Measurements from ENCODE around the gene DCAF15.

DCAF15 gene

DNA sequence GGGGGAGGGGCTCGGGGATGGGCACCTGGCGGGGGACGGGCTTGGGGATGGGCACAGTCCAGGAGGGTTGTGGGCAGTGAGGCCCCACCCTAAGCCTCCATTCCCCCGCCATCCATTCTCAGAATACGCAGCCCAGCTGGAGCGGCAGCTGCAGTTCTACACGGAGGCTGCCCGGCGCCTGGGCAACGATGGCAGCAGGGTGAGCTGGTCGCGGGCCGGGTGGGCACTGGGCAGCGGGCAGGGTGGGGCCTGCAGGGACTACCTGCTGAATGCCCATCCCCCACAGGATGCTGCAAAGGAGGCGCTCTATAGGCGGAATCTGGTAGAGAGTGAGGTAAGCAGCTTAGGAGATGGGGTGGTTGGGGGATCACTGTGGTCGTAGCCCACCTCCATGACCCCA is 22.4 kb upstream of the DCAF15 start:
- no peaks in the 10 kb centered on the region for H3K9me3 ChIP-seq (ENCODE audit: control insufficient read depth in 1 of 2, low read length in 2 of 2)
- no peak overlapping the region for H3K4me3 ChIP-seq (ENCODE audit: low read depth in 1 of 2, low read length in 2 of 2)
- H3K27ac ChIP-seq (ENCODE audit: low read depth, low read length): no peak overlapping the region
- H3K36me3 ChIP-seq (ENCODE audit: control insufficient read depth in 1 of 2, insufficient read depth in 2 of 2, low read length in 2 of 2): peaks cover 7 to 42% of the 10 kb centered on the region in 2 donors
- peaks cover 0 to 7% of the 10 kb centered on the region in 2 donors for H3K4me1 ChIP-seq (ENCODE audit: control insufficient read depth in 1 of 2, insufficient read depth in 2 of 2, low read length in 2 of 2)
- H3K9ac ChIP-seq (ENCODE audit: low read depth in 1 of 2, low read length in 2 of 2): no peak overlapping the region
- peaks cover 0 to 10% of the 10 kb centered on the region in 2 donors for H3K27me3 ChIP-seq (ENCODE audit: control insufficient read depth in 1 of 2, insufficient read depth in 2 of 2, low read length in 2 of 2)

DNA sequence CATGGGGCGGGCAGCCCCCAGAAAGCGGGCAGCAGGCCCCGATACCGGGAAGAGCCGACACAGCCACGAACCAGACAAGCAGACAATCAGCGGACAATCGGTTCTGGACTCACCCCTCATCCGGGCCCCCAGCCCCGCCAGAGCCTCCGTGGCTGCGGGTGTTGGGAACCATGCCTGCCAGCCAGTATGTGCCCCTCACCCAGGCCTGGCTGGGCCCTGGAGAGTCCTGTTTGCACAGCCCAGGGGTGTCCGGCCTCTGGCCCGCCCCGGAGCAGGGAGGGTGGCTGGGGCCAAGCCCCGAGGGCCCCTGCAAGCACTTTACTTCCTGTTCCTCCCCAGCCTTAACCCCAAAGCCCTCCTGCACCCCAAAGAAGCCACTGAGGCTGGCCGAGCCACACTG is 21.9 kb upstream of the DCAF15 start:
- Histone ChIP-seq H3K36me3 (ENCODE audit: control insufficient read depth in 1 of 2, insufficient read depth in 2 of 2, low read length in 2 of 2) (peaks cover 6 to 38% of the 10 kb centered on the region in 2 donors), H3K4me3 (ENCODE audit: low read depth in 1 of 2, low read length in 2 of 2) (no peak overlapping the region), H3K9ac (ENCODE audit: low read depth in 1 of 2, low read length in 2 of 2) (no peak overlapping the region), H3K9me3 (ENCODE audit: control insufficient read depth in 1 of 2, low read length in 2 of 2) (no peaks in the 10 kb centered on the region), H3K27ac (ENCODE audit: low read depth, low read length) (no peak overlapping the region), H3K4me1 (ENCODE audit: control insufficient read depth in 1 of 2, insufficient read depth in 2 of 2, low read length in 2 of 2) (peaks cover 0 to 7% of the 10 kb centered on the region in 2 donors), H3K27me3 (ENCODE audit: control insufficient read depth in 1 of 2, insufficient read depth in 2 of 2, low read length in 2 of 2) (peaks cover 0 to 11% of the 10 kb centered on the region in 2 donors)

DNA sequence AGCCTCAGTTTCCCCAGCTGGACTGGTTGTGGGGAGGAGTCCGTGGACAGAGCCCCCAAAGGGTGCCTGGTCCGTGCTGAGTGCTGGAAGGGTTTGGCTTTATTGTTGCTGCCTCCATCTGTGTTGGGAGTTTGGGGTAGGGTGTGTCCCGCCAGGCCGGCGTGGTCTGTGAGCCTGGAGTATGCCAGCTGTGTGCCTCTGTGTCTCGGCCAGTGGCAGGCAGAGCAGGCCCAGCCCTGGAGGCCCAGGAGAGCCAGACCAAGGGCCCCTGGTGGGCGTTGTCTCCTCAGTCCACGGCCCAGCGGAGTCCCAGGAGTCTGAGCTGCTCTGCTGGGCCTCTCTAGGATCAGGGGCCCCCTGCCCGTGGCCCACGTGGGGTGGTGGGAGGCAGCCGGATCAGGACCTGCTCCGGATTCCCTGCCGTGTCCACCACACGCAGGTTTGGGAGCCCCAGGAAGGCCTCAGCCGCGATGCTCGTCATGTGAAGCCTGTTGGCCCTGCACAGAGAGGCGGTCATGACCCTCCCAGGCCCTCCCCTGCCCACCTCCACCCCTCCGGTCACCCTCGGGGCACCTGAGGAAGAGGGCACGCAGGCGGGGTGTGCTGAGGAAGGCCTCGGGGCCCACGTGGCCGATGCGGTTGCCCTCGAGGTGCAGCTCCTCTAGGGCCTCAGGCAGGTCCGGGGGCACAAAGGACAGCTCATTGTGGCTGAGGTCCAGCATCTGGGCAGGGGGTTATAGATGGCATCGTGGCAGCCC is 20.7 kb upstream of the DCAF15 start:
- no peak overlapping the region for H3K9ac ChIP-seq (ENCODE audit: low read depth in 1 of 2, low read length in 2 of 2)

DNA sequence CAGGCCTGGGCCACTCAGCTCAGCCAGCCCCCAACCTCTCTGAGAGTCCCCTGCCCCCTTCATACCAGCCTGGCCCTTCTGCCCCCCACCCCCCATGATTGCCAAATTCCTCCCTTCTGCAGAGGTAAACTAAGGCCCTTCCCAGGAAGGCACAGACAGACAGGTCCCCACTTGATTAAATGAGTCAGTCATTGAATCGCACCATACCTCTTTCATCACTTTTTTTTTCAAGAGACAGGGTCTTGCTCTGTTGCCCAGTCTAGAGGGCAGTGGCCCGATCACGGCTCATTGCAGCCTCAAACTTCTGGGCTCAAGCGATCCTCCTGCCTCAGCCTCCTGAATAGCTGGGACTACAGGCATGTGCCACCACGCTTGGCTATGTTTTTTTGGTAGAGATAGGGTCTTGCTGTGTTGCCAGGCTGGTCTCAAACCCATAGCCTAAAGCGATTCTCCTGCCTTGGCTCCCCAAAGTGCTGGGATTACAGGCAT is 20.1 kb upstream of the DCAF15 start:
- Histone ChIP-seq H3K4me3 (ENCODE audit: low read depth in 1 of 2, low read length in 2 of 2) (no peak overlapping the region), H3K4me1 (ENCODE audit: control insufficient read depth in 1 of 2, insufficient read depth in 2 of 2, low read length in 2 of 2) (peaks cover 0 to 7% of the 10 kb centered on the region in 2 donors), H3K27me3 (ENCODE audit: control insufficient read depth in 1 of 2, insufficient read depth in 2 of 2, low read length in 2 of 2) (peaks cover 0 to 11% of the 10 kb centered on the region in 2 donors), H3K9me3 (ENCODE audit: control insufficient read depth in 1 of 2, low read length in 2 of 2) (no peaks in the 10 kb centered on the region), H3K9ac (ENCODE audit: low read depth in 1 of 2, low read length in 2 of 2) (no peak overlapping the region), H3K36me3 (ENCODE audit: control insufficient read depth in 1 of 2, insufficient read depth in 2 of 2, low read length in 2 of 2) (peaks cover 6 to 23% of the 10 kb centered on the region in 2 donors), H3K27ac (ENCODE audit: low read depth, low read length) (no peak overlapping the region)

More for the DNA sequence above, 20.7 kb upstream of the DCAF15 start:
- no peaks in the 10 kb centered on the region for H3K9me3 ChIP-seq (ENCODE audit: control insufficient read depth in 1 of 2, low read length in 2 of 2)
- no peak overlapping the region for H3K4me3 ChIP-seq (ENCODE audit: low read depth in 1 of 2, low read length in 2 of 2)
- peaks cover 0 to 7% of the 10 kb centered on the region in 2 donors for H3K4me1 ChIP-seq (ENCODE audit: control insufficient read depth in 1 of 2, insufficient read depth in 2 of 2, low read length in 2 of 2)
- H3K36me3 ChIP-seq (ENCODE audit: control insufficient read depth in 1 of 2, insufficient read depth in 2 of 2, low read length in 2 of 2): peaks cover 6 to 30% of the 10 kb centered on the region in 2 donors
- H3K27ac ChIP-seq (ENCODE audit: low read depth, low read length): no peak overlapping the region
- peaks cover 0 to 11% of the 10 kb centered on the region in 2 donors for H3K27me3 ChIP-seq (ENCODE audit: control insufficient read depth in 1 of 2, insufficient read depth in 2 of 2, low read length in 2 of 2)

DNA sequence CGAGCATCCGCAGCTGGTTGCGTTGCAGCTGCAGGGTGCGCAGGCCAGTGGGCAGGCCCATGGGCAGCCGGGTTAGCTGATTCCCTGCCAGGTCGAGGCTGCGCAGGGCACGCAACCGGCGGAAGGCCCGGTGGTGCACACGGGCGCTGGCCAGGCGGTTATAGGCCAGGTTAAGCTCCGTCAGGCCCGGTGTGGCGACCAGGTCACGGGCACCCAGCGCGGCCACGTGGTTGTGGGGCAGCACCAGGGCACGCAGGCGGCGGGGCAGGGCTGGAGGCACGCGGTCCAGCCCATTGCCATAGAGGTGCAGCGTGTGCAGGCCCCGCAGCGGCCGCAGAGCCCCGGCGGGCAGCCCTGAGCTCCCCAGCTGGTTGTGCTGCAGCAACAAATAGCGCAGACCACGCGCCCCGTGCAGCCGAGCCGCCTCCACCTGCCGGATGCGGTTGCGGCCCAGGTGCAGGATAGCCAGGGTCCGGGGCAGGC is 19.4 kb upstream of the DCAF15 start:
- no peaks in the 10 kb centered on the region for H3K9me3 ChIP-seq (ENCODE audit: control insufficient read depth in 1 of 2, low read length in 2 of 2)
- H3K36me3 ChIP-seq (ENCODE audit: control insufficient read depth in 1 of 2, insufficient read depth in 2 of 2, low read length in 2 of 2): peaks cover 5 to 19% of the 10 kb centered on the region in 2 donors
- H3K4me1 ChIP-seq (ENCODE audit: control insufficient read depth in 1 of 2, insufficient read depth in 2 of 2, low read length in 2 of 2): peaks cover 0 to 7% of the 10 kb centered on the region in 2 donors
- H3K27me3 ChIP-seq (ENCODE audit: control insufficient read depth in 1 of 2, insufficient read depth in 2 of 2, low read length in 2 of 2): peaks cover 0 to 11% of the 10 kb centered on the region in 2 donors
- no peak overlapping the region for H3K27ac ChIP-seq (ENCODE audit: low read depth, low read length)
- no peak overlapping the region for H3K9ac ChIP-seq (ENCODE audit: low read depth in 1 of 2, low read length in 2 of 2)
- H3K4me3 ChIP-seq (ENCODE audit: low read depth in 1 of 2, low read length in 2 of 2): no peak overlapping the region

DNA sequence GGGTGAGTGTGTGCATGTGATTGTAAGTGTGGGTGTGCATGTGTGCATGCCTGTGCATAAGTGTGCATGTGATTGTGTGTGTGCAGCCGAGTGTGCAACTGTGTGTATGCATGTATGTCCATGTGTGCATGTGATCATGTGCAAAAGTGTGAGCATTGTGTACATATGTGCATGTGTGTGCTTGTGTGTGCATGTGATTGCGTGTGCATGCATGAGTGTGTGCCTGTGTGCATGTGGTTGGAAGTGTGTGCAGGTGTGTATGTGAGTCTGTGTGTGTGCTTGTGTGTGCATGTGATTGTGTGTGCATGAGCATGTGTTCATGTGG is 17.6 kb upstream of the DCAF15 start:
- no peaks in the 10 kb centered on the region for H3K9me3 ChIP-seq (ENCODE audit: control insufficient read depth in 1 of 2, low read length in 2 of 2)
- no peak overlapping the region for H3K27ac ChIP-seq (ENCODE audit: low read depth, low read length)
- no peak overlapping the region for H3K9ac ChIP-seq (ENCODE audit: low read depth in 1 of 2, low read length in 2 of 2)
- peaks cover 0 to 9% of the 10 kb centered on the region in 2 donors for H3K36me3 ChIP-seq (ENCODE audit: control insufficient read depth in 1 of 2, insufficient read depth in 2 of 2, low read length in 2 of 2)
- peaks cover 0 to 11% of the 10 kb centered on the region in 2 donors for H3K27me3 ChIP-seq (ENCODE audit: control insufficient read depth in 1 of 2, insufficient read depth in 2 of 2, low read length in 2 of 2)
- no peak overlapping the region for H3K4me3 ChIP-seq (ENCODE audit: low read depth in 1 of 2, low read length in 2 of 2)
- H3K4me1 ChIP-seq (ENCODE audit: control insufficient read depth in 1 of 2, insufficient read depth in 2 of 2, low read length in 2 of 2): peaks cover 0 to 7% of the 10 kb centered on the region in 2 donors

DNA sequence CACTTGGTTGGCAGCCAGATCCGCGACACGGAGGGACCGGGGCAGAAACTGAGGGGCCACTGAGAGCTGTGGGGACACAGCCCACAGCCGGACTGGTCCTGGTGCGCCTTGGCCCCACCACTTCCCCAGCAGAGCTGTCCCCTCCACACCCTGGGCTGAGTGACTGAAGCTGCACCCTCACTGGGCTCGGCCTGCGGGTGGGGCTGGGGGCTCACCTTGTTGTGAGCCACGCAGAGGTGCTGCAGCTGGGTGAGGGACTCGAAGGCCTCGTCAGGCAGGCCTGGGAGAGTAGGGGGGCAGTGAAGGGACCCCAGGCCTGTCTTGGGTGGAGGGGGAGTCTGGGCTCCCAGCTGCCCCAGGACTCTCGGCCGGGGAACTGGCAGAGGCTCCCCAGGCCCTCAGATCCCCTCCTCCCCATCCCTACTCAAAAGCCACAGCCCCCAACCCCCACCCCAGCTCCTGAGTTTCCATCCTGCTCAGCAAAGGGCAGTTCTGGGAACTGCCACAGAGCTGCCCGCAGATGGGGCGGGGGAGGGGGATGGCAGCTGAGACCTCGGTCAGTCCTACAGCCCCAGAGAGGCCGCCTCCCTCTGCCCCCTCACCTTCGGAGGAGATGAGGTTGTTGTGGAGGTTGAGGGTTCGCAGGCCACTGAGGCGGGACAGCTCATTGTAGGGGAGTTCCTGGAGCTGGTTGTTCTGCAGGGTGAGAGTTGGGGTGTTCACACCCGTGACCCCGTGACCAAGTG is 16.4 kb upstream of the DCAF15 start:
- Histone ChIP-seq H3K4me1 (ENCODE audit: control insufficient read depth in 1 of 2, insufficient read depth in 2 of 2, low read length in 2 of 2) (peaks cover 0 to 7% of the 10 kb centered on the region in 2 donors), H3K27ac (ENCODE audit: low read depth, low read length) (no peak overlapping the region), H3K9me3 (ENCODE audit: control insufficient read depth in 1 of 2, low read length in 2 of 2) (no peaks in the 10 kb centered on the region), H3K36me3 (ENCODE audit: control insufficient read depth in 1 of 2, insufficient read depth in 2 of 2, low read length in 2 of 2) (peaks cover 0 to 2% of the 10 kb centered on the region in 2 donors), H3K4me3 (ENCODE audit: low read depth in 1 of 2, low read length in 2 of 2) (no peak overlapping the region), H3K9ac (ENCODE audit: low read depth in 1 of 2, low read length in 2 of 2) (no peak overlapping the region), H3K27me3 (ENCODE audit: control insufficient read depth in 1 of 2, insufficient read depth in 2 of 2, low read length in 2 of 2) (peaks cover 0 to 11% of the 10 kb centered on the region in 2 donors)

DNA sequence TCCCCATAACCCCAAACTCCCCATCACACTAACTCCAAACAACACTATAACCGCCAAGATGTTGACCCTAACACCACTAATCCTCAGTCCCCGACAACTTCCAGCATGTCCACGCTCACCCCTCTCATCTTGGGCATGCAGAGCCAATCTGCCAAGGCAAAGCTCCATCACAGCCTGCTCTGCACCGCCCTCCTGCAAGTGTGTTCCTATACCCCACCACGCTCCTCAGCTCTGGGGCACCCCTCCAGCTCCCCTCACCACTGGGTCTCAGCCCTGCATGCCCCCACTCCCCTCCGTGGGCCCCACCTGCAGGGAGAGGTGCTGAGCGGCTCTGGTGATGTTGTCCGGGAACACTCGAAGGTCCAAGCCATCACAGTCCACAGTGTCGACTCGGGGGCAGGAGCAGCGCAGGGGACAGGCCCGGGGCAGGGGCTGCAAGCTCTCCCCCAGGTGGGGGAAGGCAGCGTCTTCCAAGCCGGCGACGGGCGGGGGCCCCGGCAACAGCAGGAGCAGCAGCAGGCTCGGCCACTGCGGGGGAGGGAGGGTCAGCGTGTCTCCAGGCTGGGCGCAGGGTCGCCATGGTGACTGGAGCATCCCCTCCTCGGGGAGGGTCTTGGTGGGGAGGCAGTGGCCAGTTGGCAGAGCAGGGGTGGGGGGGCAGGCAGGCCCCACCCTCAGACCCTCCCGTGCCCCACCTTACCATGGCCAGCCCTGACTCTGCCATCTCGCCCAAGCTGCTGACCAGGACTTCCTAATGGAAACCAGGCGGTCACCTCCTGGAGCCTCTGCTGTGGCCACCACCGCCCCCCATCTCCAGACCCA is 14.6 kb upstream of the DCAF15 start:
- Histone ChIP-seq H3K27ac (ENCODE audit: low read depth, low read length) (no peak overlapping the region), H3K36me3 (ENCODE audit: control insufficient read depth in 1 of 2, insufficient read depth in 2 of 2, low read length in 2 of 2) (no peaks in the 10 kb centered on the region), H3K4me1 (ENCODE audit: control insufficient read depth in 1 of 2, insufficient read depth in 2 of 2, low read length in 2 of 2) (peaks cover 0 to 7% of the 10 kb centered on the region in 2 donors), H3K27me3 (ENCODE audit: control insufficient read depth in 1 of 2, insufficient read depth in 2 of 2, low read length in 2 of 2) (peaks cover 0 to 11% of the 10 kb centered on the region in 2 donors), H3K4me3 (ENCODE audit: low read depth in 1 of 2, low read length in 2 of 2) (no peak overlapping the region), H3K9me3 (ENCODE audit: control insufficient read depth in 1 of 2, low read length in 2 of 2) (no peaks in the 10 kb centered on the region), H3K9ac (ENCODE audit: low read depth in 1 of 2, low read length in 2 of 2) (no peak overlapping the region)

DNA sequence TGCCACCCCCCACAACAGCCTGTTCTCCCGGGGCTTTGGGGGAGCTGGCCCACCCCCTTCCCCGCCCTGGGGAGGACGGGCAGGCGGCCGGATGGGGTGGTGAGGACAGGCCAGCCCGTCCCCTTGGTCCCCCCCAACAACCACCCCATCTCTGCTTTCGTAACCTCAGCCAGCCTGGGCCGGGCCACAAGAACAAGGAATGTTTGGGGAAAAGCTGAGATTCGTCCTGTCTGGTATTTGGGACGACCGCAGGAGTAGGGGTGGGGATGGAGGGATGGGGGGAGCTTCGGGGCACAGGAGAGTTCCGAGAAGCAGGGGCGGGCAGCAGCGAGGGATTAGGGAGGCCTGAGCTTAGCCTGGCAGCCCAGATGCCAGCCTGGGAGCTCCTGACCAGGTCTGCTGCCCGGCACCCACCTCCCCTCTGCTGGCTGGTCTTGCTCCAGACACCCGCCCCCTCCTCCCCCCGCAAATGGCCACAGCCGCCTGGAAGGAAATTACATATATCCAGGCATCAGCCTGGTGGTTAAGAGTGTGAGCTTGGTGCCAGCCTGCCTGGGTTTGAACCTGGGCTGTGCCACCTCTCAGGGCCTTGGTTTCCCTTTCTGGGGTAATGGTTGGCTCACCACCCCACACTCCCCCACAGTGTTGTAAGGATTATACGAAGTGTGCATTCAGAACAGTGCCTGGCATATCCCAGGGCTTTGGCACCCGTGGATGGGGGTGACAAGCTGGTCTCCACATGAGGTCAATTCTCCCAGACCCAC is 13.8 kb upstream of the DCAF15 start, which contains the start of gene PODNL1:
PODNL1 (minus strand) TSS at position 117 of the 764 bp plus-strand sequence. CDS start 236 bp downstream, outside the sequence.
- no peak within 1 kb of the TSS for H3K9ac ChIP-seq (ENCODE audit: low read depth in 1 of 2, low read length in 2 of 2)
- no peaks in the 10 kb centered on the region for H3K36me3 ChIP-seq (ENCODE audit: control insufficient read depth in 1 of 2, insufficient read depth in 2 of 2, low read length in 2 of 2)
- no peaks in the 10 kb centered on the region for H3K9me3 ChIP-seq (ENCODE audit: control insufficient read depth in 1 of 2, low read length in 2 of 2)
- peaks cover 0 to 7% of the 10 kb centered on the region in 2 donors for H3K4me1 ChIP-seq (ENCODE audit: control insufficient read depth in 1 of 2, insufficient read depth in 2 of 2, low read length in 2 of 2)
- no peak within 1 kb of the TSS for H3K27ac ChIP-seq (ENCODE audit: low read depth, low read length)
- no peak within 1 kb of the TSS for H3K4me3 ChIP-seq (ENCODE audit: low read depth in 1 of 2, low read length in 2 of 2)
- peaks cover 0 to 11% of the 10 kb centered on the region in 2 donors for H3K27me3 ChIP-seq (ENCODE audit: control insufficient read depth in 1 of 2, insufficient read depth in 2 of 2, low read length in 2 of 2)
